CD14-positive monocyte (primary cell): ENCODE results near the gene CYREN. TPM values are rescaled to one million over a fixed set of nuclear protein-coding genes. Genes with fewer than 3 reads are reported as not detected.
A peak's percentile ranks its signal among the peaks of the same experiment; 100 is the strongest.

Experiments used
- DNase-seq, 3 donors: peaks; one replicate each; pipeline ENCODE4 v3.0.0-alpha.2; 2011 to 2022
- H2AFZ ChIP-seq: 2 replicates; pipeline ENCODE4 v1.6.0; 2012; ENCODE audit warnings: mild to moderate bottlenecking, low read depth, low read length, inconsistent platforms; ENCODE audit not compliant: insufficient read depth, poor library complexity, severe bottlenecking
- H3K27ac ChIP-seq, 2 donors: 1 replicate in 1 of 2; 2 replicates in 1 of 2; pipeline ENCODE4 v1.5.1; 2012 to 2013; ENCODE audit warnings: low read length in 2 of 2, control low read depth in 1 of 2, inconsistent platforms in 1 of 2, low read depth in 1 of 2, mild to moderate bottlenecking in 1 of 2
- H3K27me3 ChIP-seq, 2 donors: one replicate each; pipeline versions ENCODE4 v1.6.0 to v1.6.1; 2011 to 2013; ENCODE audit warnings: low read length in 2 of 2; ENCODE audit not compliant: control insufficient read depth in 2 of 2, insufficient read depth in 2 of 2
- H3K36me3 ChIP-seq, 2 donors: replicated peaks in 1 of 2; 1 replicate in 1 of 2; 2 replicates in 1 of 2; pipeline versions ENCODE4 v1.5.1 to v1.6.1; 2012 to 2013; ENCODE audit warnings: low read length in 2 of 2, control low read depth in 1 of 2, inconsistent platforms in 1 of 2, mild to moderate bottlenecking in 1 of 2; ENCODE audit not compliant: insufficient read depth in 2 of 2, control insufficient read depth in 1 of 2
- H3K4me1 ChIP-seq, 2 donors: 1 replicate in 1 of 2; 2 replicates in 1 of 2; pipeline versions ENCODE4 v1.5.1 to v1.6.1; 2012 to 2013; ENCODE audit warnings: low read length in 2 of 2, control low read depth in 1 of 2, inconsistent platforms in 1 of 2, mild to moderate bottlenecking in 1 of 2, moderate library complexity in 1 of 2; ENCODE audit not compliant: insufficient read depth in 2 of 2, control insufficient read depth in 1 of 2
- H3K4me2 ChIP-seq: replicated peaks from 2 replicates; pipeline ENCODE3; 2012; ENCODE audit warnings: low read length, moderate library complexity, mild to moderate bottlenecking; ENCODE audit not compliant: poor library complexity, severe bottlenecking; ENCODE audit errors: extremely low read depth
- H3K4me3 ChIP-seq, 3 experiments: fragments of 200-600 bp in 1 of 3; sonication (generic) in 1 of 3; replicated peaks in 1 of 3; 1 replicate in 2 of 3; 2 replicates in 1 of 3; pipeline ENCODE4 v1.5.1; 2011 to 2013; ENCODE audit warnings: low read length in 3 of 3, mild to moderate bottlenecking in 3 of 3, control low read depth in 2 of 3, low read depth in 2 of 3, inconsistent platforms in 1 of 3, moderate library complexity in 1 of 3
- H3K79me2 ChIP-seq: 2 replicates; pipeline ENCODE4 v1.6.0; 2012; ENCODE audit warnings: mild to moderate bottlenecking, control low read depth, inconsistent platforms, low read length, moderate library complexity; ENCODE audit not compliant: insufficient read depth
- H3K9ac ChIP-seq: 2 replicates; pipeline ENCODE4 v1.6.0; 2017; ENCODE audit warnings: low read length, mild to moderate bottlenecking; ENCODE audit not compliant: insufficient read depth, poor library complexity, severe bottlenecking
- H3K9me3 ChIP-seq, 2 donors: replicated peaks in 1 of 2; 1 replicate in 1 of 2; 2 replicates in 1 of 2; pipeline versions ENCODE4 v1.5.1 to v1.6.1; 2012 to 2013; ENCODE audit warnings: low read length in 2 of 2, control low read depth in 1 of 2; ENCODE audit not compliant: control insufficient read depth in 1 of 2, insufficient read depth in 1 of 2
- H4K20me1 ChIP-seq: 2 replicates; pipeline ENCODE4 v1.6.0; 2012; ENCODE audit warnings: mild to moderate bottlenecking, low read length, control low read depth, moderate library complexity; ENCODE audit not compliant: insufficient read depth
- H3K27ac Mint-ChIP-seq, 7 donors: one replicate each; pipeline ENCODE4 v1.8.0; 2020; ENCODE audit warnings: mild to moderate bottlenecking in 7 of 7, mixed read lengths in 7 of 7, moderate library complexity in 6 of 7, inconsistent platforms in 2 of 7
- H3K27me3 Mint-ChIP-seq, 3 donors: one replicate each; pipeline ENCODE4 v1.8.0; 2021 to 2022; ENCODE audit warnings: low read depth in 3 of 3, mild to moderate bottlenecking in 3 of 3, mixed read lengths in 3 of 3, moderate library complexity in 3 of 3, inconsistent platforms in 1 of 3
- H3K36me3 Mint-ChIP-seq, 2 donors: one replicate each; pipeline ENCODE4 v1.8.0; 2020; ENCODE audit warnings: mixed read lengths in 2 of 2, inconsistent platforms in 1 of 2, mild to moderate bottlenecking in 1 of 2
- H3K4me1 Mint-ChIP-seq: one replicate; pipeline ENCODE4 v1.8.0; 2020; ENCODE audit warnings: mild to moderate bottlenecking, mixed read lengths
- H3K4me3 Mint-ChIP-seq, 2 donors: one replicate each; pipeline ENCODE4 v1.8.0; 2020; ENCODE audit warnings: mild to moderate bottlenecking in 2 of 2, mixed read lengths in 2 of 2, moderate library complexity in 1 of 2
- H3K9me3 Mint-ChIP-seq, 7 donors: one replicate each; pipeline ENCODE4 v1.8.0; 2020 to 2022; ENCODE audit warnings: mixed read lengths in 7 of 7, mild to moderate bottlenecking in 6 of 7, moderate library complexity in 6 of 7, inconsistent platforms in 2 of 7
- CTCF ChIP-seq: fragments of 200-600 bp; IDR thresholded peaks from one replicate; pipeline ENCODE4 v1.8.0; 2022; ENCODE audit warnings: antibody characterized with exemption, mild to moderate bottlenecking
- WGBS: methylation state at CpG from one replicate; pipeline ENCODE4 v1.1.5; 2013; ENCODE audit warnings: missing lambda C conversion rate; ENCODE audit not compliant: insufficient coverage; 5-methylcytosine and 5-hydroxymethylcytosine counted together
- intact Hi-C, 2 donors: fragments of 100-400 bp; cut with micrococcal nuclease; formaldehyde crosslinking; loops; one replicate each; pipeline versions ENCODE4 v1.15.0 to v1.15.1; 2023
- polyA minus RNA-seq: library from RNA; depleted of rRNA, polyadenylated mRNA; stranded (reverse); fragments of >200 nt; gene quantifications from 2 replicates; pipeline ENCODE4 v1.2.3, GENCODE V29; 2012
- polyA plus RNA-seq, 3 donors: library from polyadenylated mRNA; depleted of rRNA in 1 of 3; unstranded in 2 of 3; stranded (reverse) in 1 of 3; fragments of 300-500 nt in 2 of 3; fragments of >200 nt in 1 of 3; fragmentation: Illumina TruSeq in 2 of 3; gene quantifications; 1 replicate in 2 of 3; 2 replicates in 1 of 3; pipeline ENCODE4 v1.2.3, GENCODE V29; 2012 to 2021
- total RNA-seq, 12 experiments: library from RNA in 1 of 12; stranded (reverse) in 1 of 12; fragments of 120-200 nt in 1 of 12; gene quantifications; one replicate each; pipeline ENCODE4 v1.2.4 and lab custom pipeline; 2013 to 2026; ENCODE audit warnings: mixed read lengths in 6 of 12, inconsistent platforms in 1 of 12

Gene CYREN
- total RNA-seq (2013), result 47.3 TPM
- polyA plus RNA-seq (10 to 100 TPM; 20.6 to 47.4 (median 40.1) TPM), polyA minus RNA-seq (22.2 and 44.0 TPM in 2 replicates), total RNA-seq (lab: John Stamatoyannopoulos, UW) (7.6 to 30.1 (median 17.5) reads per million in 11 experiments)

DNA sequence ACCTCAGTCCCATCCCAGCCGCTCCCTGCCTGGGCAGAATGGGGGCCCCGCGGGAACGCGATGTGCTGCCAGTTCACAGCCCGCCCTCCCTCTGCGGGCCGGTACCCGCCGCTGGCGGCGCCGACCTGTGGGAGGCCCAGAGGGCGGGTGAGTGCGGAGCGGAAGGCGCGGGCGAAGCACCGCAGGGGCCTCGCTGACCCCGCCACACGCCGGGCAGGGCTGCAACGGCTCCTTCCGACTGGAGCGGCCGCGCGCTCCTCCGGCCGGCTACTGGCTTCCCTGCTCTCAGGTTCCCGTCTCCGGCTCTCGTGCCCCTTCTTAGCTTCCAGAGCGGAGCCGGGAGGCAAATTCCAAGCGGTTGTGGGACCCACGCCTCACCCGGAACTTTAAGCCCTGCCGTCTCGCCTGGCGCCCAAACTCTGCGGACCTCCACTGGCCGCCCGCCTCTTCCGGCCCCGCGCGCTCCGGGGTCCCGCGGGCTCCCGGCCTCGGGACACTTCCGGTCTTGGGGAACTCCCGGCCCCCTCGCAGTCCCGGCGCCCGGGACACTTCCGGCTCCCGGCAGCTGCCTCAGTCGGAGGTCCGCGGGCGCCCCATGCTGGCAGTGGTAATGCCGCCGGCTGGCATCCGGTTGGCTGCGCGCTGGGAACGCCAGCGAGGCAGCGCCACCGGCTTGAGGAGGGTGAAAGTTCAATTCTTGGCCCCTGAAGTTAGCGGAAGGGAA, at the start of gene CYREN:
CYREN (minus strand) TSS at position 434 of the 724 bp plus-strand sequence. CDS start 1,785 bp downstream, outside the sequence.
- H2AFZ ChIP-seq, result peak within 1 kb of the TSS; percentile 86
- H3K9ac ChIP-seq, result peak within 1 kb of the TSS; percentile 98
- H3K36me3 ChIP-seq, result peaks cover 20 to 21% of the 10 kb centered on the region in 2 donors
- H3K9me3 ChIP-seq, result no peaks in the 10 kb centered on the region
- intact Hi-C loops, result loop anchor here (5.0 kb wide), 2 partner anchors 42 to 183 kb away; partner anchors contain the start of genes AGBL3 (in 1 of the 2) and WDR91 (in 1 of the 2)
- no peaks in the 10 kb centered on the region for H3K27me3 ChIP-seq
- peak within 1 kb of the TSS; percentile 93 for H3K4me2 ChIP-seq
- no peaks in the 10 kb centered on the region for H3K9me3 Mint-ChIP-seq
- peak within 1 kb of the TSS; percentile 70 to 88 (median 70) for H3K4me3 ChIP-seq
- peaks cover 43% of the 10 kb centered on the region for H3K79me2 ChIP-seq
- H3K4me1 Mint-ChIP-seq, result peaks cover 58% of the 10 kb centered on the region
- peaks cover 33 to 36% of the 10 kb centered on the region in 2 donors for H3K36me3 Mint-ChIP-seq
- DNase-seq, result peak; percentile 90 to 94 (median 91)
- peak within 1 kb of the TSS; percentile 85 to 92 for H3K4me3 Mint-ChIP-seq
- peaks cover 0 to 2% (median 1%) of the 10 kb centered on the region in 3 donors for H3K27me3 Mint-ChIP-seq
- peak within 1 kb of the TSS; percentile 95 to 96 for H3K27ac ChIP-seq
- peaks cover 51 to 63% of the 10 kb centered on the region in 2 donors for H3K4me1 ChIP-seq
- H3K27ac Mint-ChIP-seq, result peak within 1 kb of the TSS; percentile 90 to 98 (median 96)
- WGBS, result under 1% methylated on average over 77 of the region's 77 CpGs
- TF ChIP-seq CTCF, result peak; percentile 76
- peaks cover 28% of the 10 kb centered on the region for H4K20me1 ChIP-seq

DNA sequence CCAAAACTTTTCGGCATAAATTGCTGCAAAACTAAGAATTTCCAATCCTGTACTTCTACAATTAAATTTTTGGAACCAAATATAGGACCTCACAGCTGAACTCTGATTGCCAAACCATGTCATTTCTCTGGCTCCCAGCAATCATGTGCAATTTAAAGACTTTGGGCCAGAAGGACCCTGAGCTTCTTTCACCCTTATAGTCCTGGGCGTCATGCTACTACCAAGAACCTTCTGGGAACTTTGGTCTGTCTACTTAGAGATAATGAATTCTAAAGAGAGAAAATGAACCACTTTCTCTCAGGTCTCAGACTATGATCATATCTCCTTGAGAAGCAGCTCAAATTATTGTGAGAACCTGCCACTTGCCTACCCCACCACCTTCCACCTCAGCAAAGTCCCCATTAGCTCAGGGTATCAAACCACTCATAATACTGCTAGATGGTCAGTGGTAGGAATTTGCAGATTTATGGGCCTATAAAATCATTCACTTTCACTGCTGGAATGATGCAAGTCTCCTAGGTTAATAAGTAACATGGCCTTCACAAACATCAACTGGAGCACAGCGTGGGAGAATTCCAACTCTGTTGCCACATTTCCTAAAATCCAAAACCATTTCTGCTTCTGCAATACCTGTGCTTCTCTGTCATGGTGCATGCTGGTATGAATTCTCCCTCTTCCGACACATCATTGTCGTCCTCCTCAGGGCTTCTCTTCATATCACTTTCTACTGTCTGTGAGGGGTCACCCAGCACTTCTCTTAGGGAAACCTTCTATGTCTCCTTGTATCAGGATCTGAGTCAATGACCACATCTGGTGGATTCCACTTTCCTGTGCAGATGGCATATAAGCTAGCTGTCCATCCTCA, 47.4 kb upstream of the CYREN start:
- 94% methylated on average over 4 of the region's 5 CpGs for WGBS
- H3K4me2 ChIP-seq, result no peak overlapping the region
- intact Hi-C loops, result no loop called here
- no peaks in the 10 kb centered on the region for H4K20me1 ChIP-seq
- no peaks in the 10 kb centered on the region for H3K79me2 ChIP-seq
- H3K9me3 ChIP-seq, result no peaks in the 10 kb centered on the region
- no peaks in the 10 kb centered on the region for H3K27me3 ChIP-seq
- no peaks in the 10 kb centered on the region for H3K36me3 ChIP-seq
- Mint-ChIP-seq H3K9me3 (no peaks in the 10 kb centered on the region), H3K36me3 (no peaks in the 10 kb centered on the region), H3K27ac (no peak overlapping the region), H3K4me1 (peaks cover 13% of the 10 kb centered on the region), H3K4me3 (no peak overlapping the region), H3K27me3 (peaks cover 0 to 7% (median 3%) of the 10 kb centered on the region in 3 donors)
- no peak overlapping the region for H3K27ac ChIP-seq
- no peak for TF ChIP-seq CTCF
- peaks cover 12 to 15% of the 10 kb centered on the region in 2 donors for H3K4me1 ChIP-seq
- no peak for DNase-seq
- no peak overlapping the region for H2AFZ ChIP-seq
- no peak overlapping the region for H3K4me3 ChIP-seq
- no peak overlapping the region for H3K9ac ChIP-seq
